Tibial nerve (tissue), 4 donors: ENCODE data around the gene GBF1. TPM values are rescaled to one million over a fixed set of nuclear protein-coding genes. Genes with fewer than 3 reads are reported as not detected.

ENCODE experiments used
- DNase-seq, 2 donors: peaks; one replicate each; pipeline ENCODE4 v3.0.0-alpha.2; 2019; ENCODE audit warnings: low spot score in 2 of 2
- H3K27ac ChIP-seq, 4 donors: fragments of 200-600 bp; sonication (generic) in 3 of 4; one replicate each; pipeline ENCODE4 v1.5.1; 2017 to 2019; ENCODE audit warnings: mild to moderate bottlenecking in 1 of 4
- H3K27me3 ChIP-seq, 2 donors: fragments of 200-600 bp; sonication (generic) in 1 of 2; one replicate each; pipeline versions ENCODE4 v1.5.1 to v1.6.0; 2017 to 2019
- H3K36me3 ChIP-seq, 3 donors: fragments of 200-600 bp; sonication (generic); one replicate each; pipeline ENCODE4 v1.5.1; 2018 to 2019
- H3K4me1 ChIP-seq, 4 donors: fragments of 200-600 bp; sonication (generic) in 3 of 4; one replicate each; pipeline ENCODE4 v1.5.1; 2017 to 2019
- H3K4me3 ChIP-seq, 4 donors: fragments of 200-600 bp; sonication (generic) in 3 of 4; one replicate each; pipeline ENCODE4 v1.5.1; 2017 to 2019; ENCODE audit warnings: mild to moderate bottlenecking in 1 of 4, moderate library complexity in 1 of 4
- H3K9me3 ChIP-seq, 4 donors: fragments of 200-600 bp; sonication (generic) in 3 of 4; one replicate each; pipeline ENCODE4 v1.5.1; 2017 to 2019
- CTCF ChIP-seq, 5 experiments: fragments of 200-600 bp in 3 of 5; fragments of 450-650 bp in 2 of 5; sonication (generic) in 3 of 5; IDR thresholded peaks; one replicate each; pipeline ENCODE4 v1.5.1; 2016 to 2019; ENCODE audit warnings: antibody characterized with exemption in 5 of 5, mild to moderate bottlenecking in 3 of 5, moderate library complexity in 2 of 5
- EP300 ChIP-seq, 2 donors: sonication (generic); formaldehyde crosslinking; IDR thresholded peaks; one replicate each; pipeline ENCODE4 v1.6.1; 2017; ENCODE audit warnings: antibody characterized with exemption in 2 of 2, mild to moderate bottlenecking in 1 of 2
- POLR2A ChIP-seq, 2 donors: fragments of 450-650 bp; IDR thresholded peaks; one replicate each; pipeline ENCODE4 v1.6.1; 2017; ENCODE audit warnings: antibody characterized with exemption in 2 of 2, mild to moderate bottlenecking in 2 of 2, moderate library complexity in 2 of 2
- WGBS, 2 donors: methylation state at CpG; one replicate each; pipeline ENCODE4 v1.1.5; 2018; 5-methylcytosine and 5-hydroxymethylcytosine counted together
- total RNA-seq, 4 donors: library from RNA; depleted of rRNA; stranded (reverse); fragments of >200 nt; gene quantifications; one replicate each; pipeline ENCODE4 v1.1.0, GENCODE V29; 2016

The GBF1 gene
- total RNA-seq, 4 donors from 2014 or later: 31.0 to 38.0 (median 36.1) TPM

- Histone ChIP-seq H3K27me3 (peaks cover 0 to 27% of the 10 kb centered on the region in 2 donors), H3K4me1 (peaks cover 0 to 27% (median 11%) of the 10 kb centered on the region in 4 donors), H3K36me3 (peaks cover 0 to 38% (median 11%) of the 10 kb centered on the region in 3 donors), H3K9me3 (no peaks in the 10 kb centered on the region), H3K27ac (no peak overlapping the region), H3K4me3 (no peak overlapping the region)
- no peak for TF ChIP-seq CTCF (IDR thresholded peaks at IDR 0.05)
- TF ChIP-seq POLR2A (IDR thresholded peaks at IDR 0.05): no peak
- TF ChIP-seq EP300 (IDR thresholded peaks at IDR 0.05): no peak
- DNase-seq: no peak
- WGBS, 2 donors: 87 to 93% methylated on average over 15 to 17 of the region's 17 CpGs
These were observed 159.2 kb downstream of the GBF1 start for GRCh38 chr10:102404361-102405107.

- Histone ChIP-seq H3K27ac (no peak overlapping the region), H3K9me3 (no peaks in the 10 kb centered on the region), H3K27me3 (peaks cover 0 to 33% of the 10 kb centered on the region in 2 donors), H3K4me1 (peaks cover 0 to 24% (median 9%) of the 10 kb centered on the region in 4 donors), H3K36me3 (peaks cover 0 to 34% (median 11%) of the 10 kb centered on the region in 3 donors), H3K4me3 (no peak overlapping the region)
- WGBS, 2 donors: 79 to 80% methylated on average over 17 to 19 of the region's 19 CpGs
- TF ChIP-seq CTCF (IDR thresholded peaks at IDR 0.05): no peak
- no peak for TF ChIP-seq POLR2A (IDR thresholded peaks at IDR 0.05)
- no peak for TF ChIP-seq EP300 (IDR thresholded peaks at IDR 0.05)
- DNase-seq: no peak
These were observed 159.8 kb downstream of the GBF1 start for GRCh38 chr10:102405108-102405571.

GRCh38 chr10:102405632-102406031 is 160.3 kb downstream of the GBF1 start:
- peaks cover 0 to 38% of the 10 kb centered on the region in 2 donors for H3K27me3 ChIP-seq
- H3K9me3 ChIP-seq: no peaks in the 10 kb centered on the region
- no peak overlapping the region for H3K4me3 ChIP-seq
- peaks cover 0 to 26% (median 11%) of the 10 kb centered on the region in 4 donors for H3K4me1 ChIP-seq
- H3K27ac ChIP-seq: no peak overlapping the region
- 70 to 83% methylated on average over 6 of the region's 6 CpGs for WGBS, 2 donors
- DNase-seq: no peak
- TF ChIP-seq EP300 (IDR thresholded peaks at IDR 0.05) (no peak), CTCF (IDR thresholded peaks at IDR 0.05) (no peak), POLR2A (IDR thresholded peaks at IDR 0.05) (no peak)
- H3K36me3 ChIP-seq: peaks cover 0 to 29% (median 11%) of the 10 kb centered on the region in 3 donors

- Histone ChIP-seq H3K4me1 (peaks cover 0 to 30% (median 12%) of the 10 kb centered on the region in 4 donors), H3K9me3 (no peaks in the 10 kb centered on the region), H3K27ac (no peak overlapping the region), H3K27me3 (peaks cover 0 to 50% of the 10 kb centered on the region in 2 donors), H3K4me3 (no peak overlapping the region), H3K36me3 (peaks cover 0 to 17% (median 3%) of the 10 kb centered on the region in 3 donors)
- TF ChIP-seq CTCF (IDR thresholded peaks at IDR 0.05) (no peak), POLR2A (IDR thresholded peaks at IDR 0.05) (no peak), EP300 (IDR thresholded peaks at IDR 0.05) (no peak)
- DNase-seq: no peak
- 88 to 100% methylated on average over 2 of the region's 2 CpGs for WGBS, 2 donors
These were observed 161.5 kb downstream of the GBF1 start for GRCh38 chr10:102406815-102407214.
